Left forelimb (tissue), 1 donor: ENCODE results near the gene NUAK1.

Experiments used
- DNase-seq: peaks from one replicate; pipeline ENCODE4 v3.0.0-alpha.2; 2018; ENCODE audit warnings: low spot score

Gene NUAK1

GRCh38 chr12:106062693-106063092 lies 76.1 kb downstream of the NUAK1 start:
- DNase-seq = no peak

DNA sequence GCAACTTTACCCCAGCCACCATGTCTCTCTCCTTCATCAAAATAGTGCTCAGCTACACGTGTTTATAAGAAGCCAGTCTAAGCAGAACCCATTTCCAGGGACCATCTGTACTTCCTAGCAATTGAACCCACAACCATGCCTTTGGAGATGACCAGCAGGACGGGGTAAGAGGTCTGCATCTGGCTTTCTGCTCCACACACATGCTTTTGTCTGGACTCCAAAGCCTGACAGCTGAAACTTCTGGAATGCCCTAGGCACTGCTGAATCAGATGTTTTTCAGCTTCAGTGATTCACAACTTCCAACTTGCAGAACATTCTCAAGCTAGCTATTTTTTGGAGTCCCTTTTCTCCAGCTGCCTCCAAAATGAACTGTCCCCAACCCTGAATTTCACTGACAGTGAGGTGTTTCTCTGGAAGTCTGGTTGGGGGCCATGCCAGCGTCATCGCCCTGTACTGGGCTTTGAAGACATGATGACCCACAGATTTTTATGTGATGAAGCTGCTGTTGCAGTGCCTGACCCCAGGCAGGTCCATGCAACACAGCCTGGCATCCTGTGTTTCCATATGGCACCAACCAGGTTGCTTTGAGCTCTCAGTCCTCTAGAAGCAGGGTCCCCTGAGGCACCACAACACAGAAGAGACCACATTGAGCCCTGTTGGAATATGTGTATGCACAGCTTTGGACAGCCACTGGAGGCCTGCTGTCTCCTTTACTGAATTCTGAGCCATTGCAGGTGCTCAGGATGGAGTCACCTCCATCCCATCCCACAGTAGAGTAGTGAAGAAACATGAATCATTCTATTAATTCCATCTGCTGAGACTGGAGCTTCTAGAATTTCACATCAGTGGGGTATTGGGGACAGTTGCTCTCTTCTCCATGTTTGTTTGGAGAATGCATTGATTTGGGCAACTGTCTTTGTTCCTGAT lies 80.2 kb downstream of the NUAK1 start:
- no peak for DNase-seq

DNA sequence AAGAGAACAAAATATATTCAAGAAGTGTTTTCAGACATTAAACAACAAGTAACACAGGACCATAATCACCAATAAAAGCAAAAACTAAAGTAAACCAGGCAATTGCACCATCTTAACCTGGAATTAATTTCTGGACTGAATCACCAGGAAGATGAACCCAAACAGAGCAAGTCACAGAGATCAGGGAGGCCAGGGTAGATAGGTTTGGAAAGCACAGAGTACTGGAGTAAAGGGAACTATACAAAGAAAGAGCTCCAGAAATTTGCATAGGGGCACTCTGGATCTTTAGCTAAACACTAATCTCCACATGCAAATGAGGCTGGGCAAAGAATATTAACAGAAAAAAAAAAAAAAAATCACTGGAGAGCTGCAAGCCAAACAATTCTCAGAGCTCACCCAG lies 84.7 kb downstream of the NUAK1 start:
- DNase-seq = no peak

DNA sequence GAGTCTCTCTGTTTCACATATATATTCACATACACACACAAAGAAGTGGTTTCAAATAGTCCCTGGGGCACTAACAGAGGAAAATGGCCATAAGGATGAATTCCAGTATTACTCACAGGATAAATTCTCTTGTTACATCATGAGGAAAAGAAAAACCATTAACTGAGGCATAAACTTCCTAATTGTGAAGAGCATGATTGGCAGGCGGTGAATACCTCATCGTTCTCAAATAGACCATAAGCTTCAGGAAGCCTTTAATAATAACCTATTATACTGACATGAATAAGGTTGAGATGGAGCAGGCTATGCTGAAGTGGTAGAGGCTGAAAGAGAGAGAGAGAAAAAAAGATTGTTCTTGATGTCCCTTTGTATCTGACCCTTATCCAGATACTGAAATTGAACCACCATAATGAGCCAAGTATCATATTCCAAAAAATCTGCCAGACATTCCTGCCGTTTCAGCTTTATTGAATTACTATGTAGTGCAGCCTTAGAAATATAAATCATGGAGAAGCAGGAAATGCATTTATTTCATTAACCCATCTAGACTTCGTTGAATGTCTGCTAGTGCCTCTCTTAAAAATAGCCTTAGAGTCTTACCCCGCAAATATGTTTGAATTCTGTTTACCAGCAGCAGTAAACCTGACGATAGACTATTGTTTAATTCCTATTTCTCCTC lies 86.8 kb downstream of the NUAK1 start:
- DNase-seq = no peak

DNA sequence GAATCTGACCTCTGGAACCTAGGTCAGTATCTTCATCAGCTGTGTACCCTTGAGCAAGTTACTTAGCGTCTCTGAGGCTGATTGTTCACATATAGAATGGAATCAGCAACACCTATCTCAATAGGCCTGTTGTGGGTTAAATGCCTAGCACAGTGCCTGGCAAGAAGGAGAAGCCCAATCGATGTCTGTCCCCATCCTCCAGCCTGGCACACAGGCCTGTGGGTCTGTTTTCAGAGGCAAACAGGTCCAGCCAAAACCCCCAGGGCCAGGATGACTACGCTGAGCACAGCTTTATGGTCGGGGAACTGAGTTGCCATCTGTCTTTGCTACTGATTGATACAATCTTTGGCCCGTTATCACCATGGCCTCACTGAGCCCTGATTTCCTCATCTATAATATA lies 89.2 kb downstream of the NUAK1 start:
- no peak for DNase-seq

DNA sequence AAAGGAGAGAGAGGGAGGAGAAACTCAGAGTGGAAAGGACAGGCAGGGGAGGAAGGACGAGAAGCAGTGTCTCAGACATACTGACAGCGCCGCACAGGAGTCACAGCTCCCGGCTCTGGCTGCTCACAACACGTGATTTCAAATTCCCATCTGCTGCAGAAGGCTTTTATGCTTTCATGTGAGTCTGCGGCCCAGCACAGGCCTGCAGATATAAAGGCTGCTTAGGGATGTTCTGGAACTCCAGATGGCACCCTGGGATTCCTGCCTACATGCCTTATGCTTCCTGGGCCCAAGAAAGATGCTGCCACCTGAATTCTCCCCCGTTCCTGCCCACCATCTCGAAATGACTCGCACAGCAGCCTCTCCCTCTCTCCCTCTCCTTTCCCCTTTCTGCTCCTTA lies 89.6 kb downstream of the NUAK1 start:
- DNase-seq = no peak

GRCh38 chr12:106048676-106049075 lies 90.1 kb downstream of the NUAK1 start:
- no peak for DNase-seq

DNA sequence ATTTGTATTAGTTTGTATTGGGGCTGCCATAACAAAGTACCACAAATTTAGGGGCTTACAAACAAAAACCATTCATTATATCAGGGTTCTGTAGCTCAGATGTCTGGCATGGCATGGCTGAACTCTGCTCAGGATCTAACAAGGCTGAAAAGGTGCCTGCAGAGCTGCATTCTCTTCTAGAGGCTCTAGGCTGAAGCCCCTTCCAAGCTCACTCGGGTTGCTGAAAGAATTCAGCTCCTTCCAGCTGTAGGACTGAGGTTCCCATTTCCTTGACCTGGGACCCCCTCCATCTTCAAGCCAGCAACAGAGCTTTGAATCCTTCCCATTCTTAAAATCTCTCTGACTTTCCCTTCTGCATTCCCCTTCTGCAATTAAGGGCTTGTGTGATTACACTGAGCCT lies 90.7 kb downstream of the NUAK1 start:
- DNase-seq = no peak

- no peak for DNase-seq
These were observed 91.8 kb downstream of the NUAK1 start for GRCh38 chr12:106046947-106047346.

- DNase-seq = no peak
These were observed 92.4 kb downstream of the NUAK1 start for GRCh38 chr12:106046301-106046846.

DNA sequence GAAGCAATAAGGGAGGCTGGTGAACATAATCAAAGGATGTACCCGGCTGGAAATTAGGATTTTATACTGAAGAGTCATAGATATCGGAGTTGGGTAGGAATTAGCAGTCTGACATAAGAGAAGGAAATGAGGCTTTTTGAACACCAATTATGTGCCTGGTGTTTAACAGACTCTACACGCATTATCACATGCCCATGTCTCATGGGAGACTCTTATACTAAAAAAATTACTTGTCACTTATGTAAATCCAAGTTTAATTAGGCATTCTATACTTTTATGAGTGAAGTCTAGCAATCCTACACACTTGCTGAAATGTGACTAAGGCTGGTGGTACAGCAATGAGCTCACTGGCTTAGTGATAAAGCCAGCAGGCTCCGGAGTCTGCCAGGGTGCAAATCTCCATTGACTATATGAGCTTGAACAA lies 93.5 kb downstream of the NUAK1 start:
- DNase-seq = no peak

GRCh38 chr12:106044773-106045172 lies 94.0 kb downstream of the NUAK1 start:
- DNase-seq = no peak

DNA sequence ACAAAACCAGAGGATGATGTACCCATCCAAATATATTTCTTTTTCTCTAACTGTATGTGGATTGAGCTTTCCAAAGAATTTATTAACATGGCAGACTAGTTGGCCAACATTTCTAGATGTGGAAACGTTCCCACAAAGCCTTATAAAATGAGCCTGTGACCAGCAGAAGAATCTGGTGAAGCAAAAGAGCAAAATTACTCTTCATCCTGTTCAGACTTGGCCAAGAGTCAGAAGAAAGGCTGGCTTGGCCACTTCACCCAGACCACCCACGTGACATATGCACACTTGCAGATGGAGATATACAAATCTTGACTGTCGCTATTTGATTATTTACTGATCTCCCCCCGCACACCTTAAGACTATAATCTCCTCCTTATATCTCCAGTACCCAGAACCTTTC lies 96.7 kb downstream of the NUAK1 start:
- no peak for DNase-seq

DNA sequence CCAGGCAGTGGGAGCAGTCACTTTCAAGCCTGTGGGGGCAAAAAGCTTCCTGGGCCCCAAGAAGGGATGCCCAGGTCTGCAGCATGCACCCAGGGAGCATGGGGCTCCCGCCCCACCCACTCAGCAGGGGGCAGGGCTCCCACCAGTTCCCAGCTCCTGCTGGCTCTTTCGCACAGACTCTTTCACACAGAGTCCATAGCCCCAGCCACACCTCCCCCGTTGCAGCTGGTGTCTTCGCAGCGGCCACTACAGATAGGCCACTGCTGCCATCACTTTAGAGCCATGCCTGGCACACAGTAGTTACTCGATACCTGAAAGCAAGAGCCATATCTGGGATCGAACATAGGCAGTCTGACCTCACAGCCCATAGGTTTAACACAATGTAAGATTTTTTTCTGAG lies 98.2 kb downstream of the NUAK1 start:
- DNase-seq = no peak

GRCh38 chr12:106039646-106040404 lies 98.9 kb downstream of the NUAK1 start:
- DNase-seq = no peak

DNA sequence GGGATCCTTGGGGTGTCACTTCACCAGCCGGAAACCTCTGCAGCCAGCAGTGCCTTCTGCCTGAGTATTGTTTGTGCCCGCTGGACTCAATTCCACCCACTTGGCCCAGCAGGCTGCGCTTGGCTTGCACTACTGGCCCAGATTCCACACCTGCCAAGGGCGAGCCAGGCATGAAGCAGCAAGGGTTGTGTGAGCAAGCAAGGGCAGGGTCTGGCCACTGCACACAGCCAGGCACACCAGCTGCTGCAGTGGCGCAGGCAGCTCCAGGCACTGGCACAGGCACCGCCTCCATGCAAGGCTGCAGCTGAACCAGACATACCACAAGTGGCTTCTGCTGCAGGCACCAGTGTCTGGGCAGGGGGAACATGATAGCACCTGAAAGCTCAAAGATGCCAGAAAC lies 99.5 kb downstream of the NUAK1 start:
- DNase-seq = no peak

GRCh38 chr12:106037524-106038298 lies 101.0 kb downstream of the NUAK1 start:
- no peak for DNase-seq

- no peak for DNase-seq
These were observed 103.3 kb downstream of the NUAK1 start for GRCh38 chr12:106035421-106035820.

GRCh38 chr12:106034316-106034715 lies 104.4 kb downstream of the NUAK1 start:
- no peak for DNase-seq

- no peak for DNase-seq
These were observed 105.5 kb downstream of the NUAK1 start for GRCh38 chr12:106033161-106033675.

DNA sequence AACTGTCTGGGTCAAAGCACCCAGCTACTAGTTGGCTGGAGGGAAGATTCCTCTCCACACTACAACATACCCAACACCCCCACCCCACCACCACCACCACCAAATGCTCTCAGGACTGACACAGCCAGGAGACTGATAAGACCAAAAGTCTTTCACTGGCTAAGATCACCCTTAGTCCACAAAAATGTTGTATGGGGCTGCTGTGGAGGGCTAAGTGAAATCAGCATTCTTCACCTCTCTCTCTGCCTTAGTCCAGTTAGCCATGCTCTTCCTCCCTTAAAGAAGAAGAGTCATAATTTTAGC lies 106.2 kb downstream of the NUAK1 start:
- DNase-seq = no peak
